GM12891 (cell line): ENCODE measurements around the gene KRTCAP2.
A peak's percentile ranks its signal among the peaks of the same experiment; 100 is the strongest.

Experiments used
- DNase-seq: peaks from one replicate; pipeline ENCODE4 v3.0.0; 2011; ENCODE audit warnings: low spot score; ENCODE audit not compliant: insufficient read length
- FAIRE-seq: peaks from 2 replicates; lab custom pipeline; 2011; peaks lifted over from hg19 to GRCh38; lab: Jason Lieb, UNC
- PAX5 ChIP-seq: IDR thresholded peaks from 2 replicates; pipeline ENCODE4 v1.6.1; 2011; ENCODE audit warnings: low read length, moderate library complexity, mild to moderate bottlenecking; ENCODE audit not compliant: insufficient read depth, severe bottlenecking
- POLR2A ChIP-seq: IDR thresholded peaks from 2 replicates; pipeline ENCODE4 v1.6.1; 2011; ENCODE audit warnings: low read depth, low read length, control low read depth
- POLR2AphosphoS5 ChIP-seq: IDR thresholded peaks from 2 replicates; pipeline ENCODE4 v1.6.1; 2011; ENCODE audit warnings: low read depth, low read length, control low read depth
- POU2F2 ChIP-seq: IDR thresholded peaks from 2 replicates; pipeline ENCODE4 v1.6.1; 2011; ENCODE audit warnings: low read depth, mild to moderate bottlenecking, control low read depth, low read length, moderate library complexity
- SPI1 ChIP-seq: IDR thresholded peaks from 2 replicates; pipeline ENCODE4 v1.6.1; 2011; ENCODE audit warnings: low read depth, low read length, control low read depth
- TAF1 ChIP-seq: IDR thresholded peaks from 2 replicates; pipeline ENCODE4 v1.6.1; 2011; ENCODE audit warnings: low read depth, low read length, control low read depth

Gene KRTCAP2

DNA sequence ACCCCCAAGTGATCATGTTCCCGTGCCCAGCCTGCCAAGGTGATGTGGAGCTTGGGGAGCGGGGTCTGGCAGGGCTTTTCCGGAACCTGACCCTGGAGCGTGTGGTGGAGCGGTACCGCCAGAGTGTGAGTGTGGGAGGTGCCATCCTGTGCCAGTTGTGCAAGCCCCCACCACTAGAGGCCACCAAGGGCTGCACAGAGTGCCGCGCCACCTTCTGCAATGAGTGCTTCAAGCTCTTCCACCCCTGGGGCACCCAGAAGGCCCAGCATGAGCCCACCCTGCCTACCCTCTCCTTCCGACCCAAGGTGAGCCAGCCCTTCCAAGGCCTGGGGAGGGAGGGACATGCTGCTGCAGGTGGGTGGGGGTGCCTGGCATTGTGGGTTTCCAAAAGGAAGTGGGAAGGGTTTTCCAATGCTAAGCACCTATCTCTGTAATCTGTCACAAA, 2.8 kb upstream of the KRTCAP2 start:
- DNase-seq (no peak), FAIRE-seq (no peak)
- TF ChIP-seq POU2F2 (no peak), POLR2AphosphoS5 (no peak), POLR2A (no peak), SPI1 (no peak), PAX5 (no peak), TAF1 (no peak)

DNA sequence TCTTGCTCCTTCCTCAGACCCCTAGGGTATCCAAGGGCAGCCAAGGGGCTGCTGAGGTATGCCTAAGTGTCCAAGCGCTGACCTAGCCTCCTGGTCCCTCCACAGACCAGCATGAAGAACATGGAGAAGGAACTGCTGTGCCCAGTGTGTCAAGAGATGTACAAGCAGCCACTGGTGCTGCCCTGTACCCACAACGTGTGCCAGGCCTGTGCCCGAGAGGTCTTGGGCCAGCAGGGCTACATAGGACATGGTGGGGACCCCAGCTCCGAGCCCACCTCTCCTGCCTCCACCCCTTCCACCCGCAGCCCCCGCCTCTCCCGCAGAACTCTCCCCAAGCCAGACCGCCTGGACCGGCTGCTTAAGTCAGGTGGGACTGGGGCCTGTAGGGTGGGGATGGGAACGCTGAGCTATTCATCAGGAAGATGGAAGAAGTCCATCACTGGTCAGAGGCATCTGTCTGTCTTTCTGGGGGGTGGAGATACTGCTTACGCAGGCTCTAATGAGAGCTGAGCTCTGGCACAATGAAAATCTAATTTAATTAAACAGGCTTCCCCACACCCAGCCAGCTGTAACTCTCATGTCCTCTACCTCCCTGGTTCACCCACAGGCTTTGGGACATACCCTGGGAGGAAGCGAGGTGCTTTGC, 2.3 kb upstream of the KRTCAP2 start:
- TF ChIP-seq POLR2AphosphoS5 (no peak), PAX5 (no peak)
- DNase-seq (no peak), FAIRE-seq (no peak)

DNA sequence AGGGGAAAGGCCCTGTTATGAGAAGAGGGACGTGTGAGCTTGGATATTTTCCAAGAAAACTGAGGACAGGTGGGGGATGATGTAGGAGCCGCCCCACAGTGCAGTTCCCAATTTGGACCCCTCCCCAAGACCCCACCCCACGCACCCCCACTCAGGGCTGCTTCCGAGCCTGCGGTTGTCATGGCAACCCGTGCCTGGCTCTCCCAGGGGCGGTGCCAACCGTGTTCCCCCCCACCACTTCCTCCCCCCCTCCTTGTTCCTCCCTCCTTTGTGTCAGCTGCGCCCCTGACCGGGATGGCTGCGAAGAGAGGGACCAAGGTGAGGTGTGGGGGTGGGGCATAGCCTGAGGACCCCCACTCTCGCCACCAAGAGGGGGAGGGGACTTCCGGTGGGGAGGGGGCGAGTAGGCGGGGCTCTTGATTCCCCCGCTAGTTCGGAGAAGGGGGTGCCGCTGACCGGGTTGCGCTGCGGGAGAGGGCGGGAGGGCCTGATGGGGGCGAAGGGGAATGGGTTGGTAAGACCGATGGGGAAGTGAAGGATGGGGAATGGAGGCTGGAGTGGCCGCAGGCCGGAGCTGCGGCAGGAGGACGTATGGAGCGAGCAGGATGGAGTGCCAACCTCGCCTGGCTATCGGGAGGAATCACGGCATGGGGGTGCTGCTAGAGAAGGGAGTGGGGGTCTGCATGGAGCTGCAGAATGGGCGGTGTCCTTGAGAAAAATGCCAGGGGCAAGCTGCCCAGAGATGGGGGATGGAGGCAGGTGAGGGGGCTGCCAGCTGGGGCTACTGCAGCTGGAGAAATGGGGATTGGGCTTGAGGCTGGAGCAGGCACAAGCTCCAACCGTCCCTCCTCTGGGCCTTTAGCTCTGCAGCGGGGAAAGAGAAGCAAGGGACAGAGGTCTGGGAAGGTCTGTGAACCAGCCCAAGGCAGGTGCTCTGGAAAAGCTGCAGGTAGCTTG, 1.5 kb upstream of the KRTCAP2 start:
- FAIRE-seq, result no peak
- DNase-seq, result peak; percentile 36
- peak; percentile 27; the same call in 1 of the 2 replicates for TF ChIP-seq SPI1
- no peak for TF ChIP-seq POLR2A
- TF ChIP-seq PAX5, result no peak
- no peak for TF ChIP-seq TAF1
- TF ChIP-seq POLR2AphosphoS5, result no peak

DNA sequence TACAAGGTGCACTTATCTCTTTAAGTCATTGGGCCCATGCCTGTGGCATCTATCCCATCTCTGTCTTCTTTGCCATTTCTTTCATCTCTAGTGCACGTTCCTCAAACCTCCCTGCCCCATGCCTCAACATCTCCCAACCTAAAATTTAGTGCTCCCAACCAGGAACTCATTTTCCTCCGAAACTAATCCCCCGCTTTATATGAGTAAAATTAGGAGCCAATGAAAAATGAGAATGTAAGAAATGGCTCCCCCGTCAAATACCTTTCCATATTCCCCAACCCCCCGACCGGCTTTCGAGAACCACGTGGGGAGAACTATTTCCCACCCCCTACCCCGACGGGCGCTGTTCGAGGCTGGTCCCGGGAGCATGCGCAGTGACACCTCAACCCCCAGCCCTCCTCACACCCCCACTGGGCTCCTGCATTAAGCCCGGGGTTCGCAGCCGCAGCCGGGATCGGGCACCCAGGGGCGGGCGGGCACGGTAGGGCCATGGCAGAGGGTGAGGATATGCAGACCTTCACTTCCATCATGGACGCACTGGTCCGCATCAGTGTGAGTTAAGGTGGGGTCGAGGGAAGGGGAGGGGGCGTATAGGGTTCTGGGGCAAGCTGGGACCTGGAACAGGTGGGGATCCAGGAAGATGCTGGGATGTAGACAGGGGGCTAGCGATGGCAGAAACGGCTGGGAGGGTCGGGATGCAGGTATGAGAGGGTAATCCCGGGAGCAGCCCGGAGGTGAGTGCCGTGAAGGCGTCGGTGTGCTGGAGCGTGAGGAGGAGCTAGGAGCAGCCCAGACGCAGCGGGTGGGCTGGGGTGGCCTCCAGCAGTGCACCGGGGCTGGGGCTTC, 597 bp upstream of the KRTCAP2 start, which contains the start of gene TRIM46:
Gene TRIM46 (plus strand): TSS at position 372 of the 846 bp plus-strand sequence. CDS start 118 bp downstream, at position 490.
- peak; percentile 72 for DNase-seq
- no peak for TF ChIP-seq POLR2A
- no peak for TF ChIP-seq TAF1
- TF ChIP-seq POLR2AphosphoS5, result no peak
- TF ChIP-seq POU2F2, result no peak
- TF ChIP-seq SPI1, result no peak
- TF ChIP-seq PAX5, result no peak
- no peak for FAIRE-seq

DNA sequence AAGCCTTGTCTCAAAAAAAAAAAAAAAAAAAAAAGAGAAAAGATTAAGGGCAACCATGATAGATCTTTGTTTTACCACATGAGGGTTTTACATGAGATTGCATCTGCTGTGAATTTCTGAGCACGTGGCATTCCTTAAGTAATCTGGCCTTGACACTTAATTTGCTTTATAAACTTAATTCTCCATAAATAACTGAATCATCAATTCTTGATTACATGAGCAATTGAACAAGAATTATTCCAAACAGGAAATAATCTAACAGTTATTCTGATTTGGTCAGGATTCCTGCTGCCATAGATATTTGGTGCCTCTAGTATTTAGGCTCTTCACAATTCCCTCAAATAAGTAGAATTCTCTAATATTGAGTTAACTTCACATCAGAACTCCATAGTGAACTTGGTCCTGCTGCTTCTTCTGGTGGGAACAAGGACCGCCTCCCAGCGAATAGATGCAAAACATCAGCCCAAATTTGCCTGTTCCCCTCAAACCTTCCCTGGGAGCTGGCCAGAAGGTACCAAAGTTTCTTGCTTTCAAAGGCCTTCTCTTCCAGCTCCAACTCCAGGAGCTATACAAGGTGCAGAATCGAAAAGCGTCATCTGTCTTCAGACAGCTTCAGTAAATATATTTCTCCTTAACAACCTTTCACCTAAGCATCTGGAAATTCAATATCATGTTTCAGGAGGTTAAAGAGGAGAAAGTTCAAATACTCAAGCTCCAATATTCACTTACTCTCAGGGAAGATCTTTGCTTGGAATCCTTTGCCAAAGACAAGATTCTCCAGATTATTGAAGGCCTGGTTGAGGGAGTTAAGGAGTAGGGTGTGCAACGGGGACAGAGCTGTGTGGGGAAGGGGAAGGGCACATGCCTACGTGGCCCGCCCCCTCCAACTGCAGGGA, 1.0 kb downstream of the KRTCAP2 start:
- DNase-seq, result no peak
- no peak for FAIRE-seq
- no peak for TF ChIP-seq POU2F2
- no peak for TF ChIP-seq PAX5
- no peak for TF ChIP-seq SPI1
- TF ChIP-seq TAF1, result no peak
- TF ChIP-seq POLR2AphosphoS5, result no peak
- no peak for TF ChIP-seq POLR2A

DNA sequence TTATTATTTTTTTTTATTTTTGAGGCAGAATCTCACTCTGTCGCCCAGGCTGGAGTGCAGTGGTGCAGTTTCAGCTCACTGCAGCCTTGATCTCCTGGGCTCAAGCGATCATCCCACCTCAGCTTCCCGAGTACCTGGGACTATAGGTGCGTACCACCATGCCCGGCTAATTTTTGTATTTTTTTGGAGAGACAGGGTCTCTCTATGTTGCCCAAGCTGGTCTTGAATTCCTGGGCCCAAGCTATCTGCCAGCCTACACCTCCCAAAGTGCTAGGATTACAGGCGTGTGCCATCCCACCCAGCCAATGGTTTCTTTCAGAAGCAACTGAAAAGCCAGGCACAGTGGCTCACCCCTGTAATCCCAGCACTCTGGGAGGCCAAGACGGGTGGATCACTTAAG, 2.3 kb downstream of the KRTCAP2 start:
- FAIRE-seq, result no peak
- TF ChIP-seq POU2F2 (no peak), TAF1 (no peak), POLR2A (no peak), PAX5 (no peak), POLR2AphosphoS5 (no peak), SPI1 (no peak)
- DNase-seq, result no peak

DNA sequence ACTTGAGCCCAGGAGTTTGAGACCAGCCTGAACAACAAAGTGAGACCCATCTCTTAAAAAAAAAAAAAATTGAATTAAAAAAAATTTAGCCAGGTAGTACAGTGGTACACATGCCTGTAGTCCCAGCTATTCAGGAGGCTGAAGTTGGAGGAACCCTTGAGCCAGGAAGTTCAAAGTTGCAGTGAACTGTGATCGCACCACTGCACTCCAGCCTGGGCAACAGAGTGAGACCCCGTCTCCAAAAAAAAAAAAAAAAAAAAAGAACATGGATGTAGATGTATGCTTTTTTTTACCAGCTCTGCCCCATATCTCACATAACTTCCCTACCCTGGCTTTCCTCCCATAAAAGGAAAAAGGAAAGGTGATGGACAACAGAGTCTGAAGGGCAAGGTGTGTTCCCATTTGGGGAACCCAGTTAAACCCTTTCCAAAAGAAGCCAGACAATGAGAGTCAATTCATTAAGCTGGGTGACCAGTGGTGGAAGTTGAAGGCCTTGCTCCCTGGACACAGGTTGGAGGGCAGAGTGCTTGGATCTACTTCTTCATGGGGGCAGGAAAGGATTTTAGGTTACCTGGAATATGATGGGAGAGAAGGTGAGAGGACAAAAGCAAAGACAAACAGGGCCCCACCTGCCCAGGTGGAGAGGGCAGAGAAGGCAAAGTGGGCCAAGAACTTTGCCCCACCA, 2.9 kb downstream of the KRTCAP2 start:
- DNase-seq (no peak), FAIRE-seq (no peak)
- TF ChIP-seq TAF1 (no peak), POLR2AphosphoS5 (no peak), PAX5 (no peak), SPI1 (no peak), POLR2A (no peak), POU2F2 (no peak)

DNA sequence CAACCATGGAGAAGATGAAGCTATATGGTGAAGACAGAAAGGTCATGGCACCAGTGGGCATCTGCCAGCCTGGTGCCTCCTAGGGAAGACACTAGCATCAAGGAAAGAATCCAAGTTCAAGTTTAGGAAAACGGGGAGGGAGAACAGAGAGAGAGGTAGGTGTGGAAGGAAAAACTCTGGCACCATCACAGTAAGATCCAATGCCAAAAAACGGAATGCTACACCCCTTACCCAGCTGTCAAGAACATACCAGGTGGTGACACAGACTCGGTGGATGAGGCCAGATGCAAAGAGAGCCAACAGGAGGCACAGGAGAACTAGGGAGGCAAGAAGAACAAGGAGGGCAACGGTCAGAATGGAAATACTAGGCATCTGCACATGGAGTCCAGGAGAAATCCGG, 3.6 kb downstream of the KRTCAP2 start:
- DNase-seq (no peak), FAIRE-seq (no peak)
- TF ChIP-seq POU2F2 (no peak), TAF1 (no peak), SPI1 (no peak), POLR2A (no peak), PAX5 (no peak), POLR2AphosphoS5 (no peak)
